Activated naive CD8-positive, alpha-beta T cell treated with anti-CD3 and anti-CD28 coated beads, Interleukin-2, amount 50 U/mL, for 16 hours (primary cell): ENCODE results near the gene TMCO4.

Experiments
- DNase-seq: peaks from one replicate; pipeline ENCODE4 v3.0.0-alpha.2; 2020; ENCODE audit warnings: low read depth, low spot score

Gene TMCO4

GRCh38 chr1:19750101-19750881, 49.4 kb downstream of the TMCO4 start:
- DNase-seq = no peak

- DNase-seq = no peak
Observed at GRCh38 chr1:19749685-19750084, 50.0 kb downstream of the TMCO4 start.

- no peak for DNase-seq
Observed at GRCh38 chr1:19747761-19748160, 52.0 kb downstream of the TMCO4 start.

GRCh38 chr1:19744886-19745285, 54.8 kb downstream of the TMCO4 start:
- no peak for DNase-seq

- no peak for DNase-seq
Observed at GRCh38 chr1:19744335-19744743, 55.4 kb downstream of the TMCO4 start.

- no peak for DNase-seq
Observed at GRCh38 chr1:19743793-19744192, 55.9 kb downstream of the TMCO4 start.

- DNase-seq = no peak
Observed at GRCh38 chr1:19743180-19743579, 56.5 kb downstream of the TMCO4 start.

- DNase-seq = no peak
Observed at GRCh38 chr1:19739628-19740027, 60.1 kb downstream of the TMCO4 start.

- no peak for DNase-seq
Observed at GRCh38 chr1:19738669-19739068, 61.0 kb downstream of the TMCO4 start.

- no peak for DNase-seq
Observed at GRCh38 chr1:19738076-19738475, 61.6 kb downstream of the TMCO4 start.

- no peak for DNase-seq
Observed at GRCh38 chr1:19737104-19737825, 62.5 kb downstream of the TMCO4 start.

GRCh38 chr1:19735440-19736127, 64.1 kb downstream of the TMCO4 start:
- no peak for DNase-seq

- DNase-seq = no peak
Observed at GRCh38 chr1:19734472-19734999, 65.2 kb downstream of the TMCO4 start.

GRCh38 chr1:19734056-19734455, 65.7 kb downstream of the TMCO4 start:
- no peak for DNase-seq

GRCh38 chr1:19733615-19734014, 66.1 kb downstream of the TMCO4 start:
- DNase-seq = no peak

GRCh38 chr1:19731311-19731821, 68.3 kb downstream of the TMCO4 start:
- DNase-seq = no peak

GRCh38 chr1:19730793-19731192, 68.9 kb downstream of the TMCO4 start:
- DNase-seq = no peak

- no peak for DNase-seq
Observed at GRCh38 chr1:19730232-19730631, 69.5 kb downstream of the TMCO4 start.

GRCh38 chr1:19728413-19729145, 71.1 kb downstream of the TMCO4 start:
- no peak for DNase-seq

- DNase-seq = no peak
Observed at GRCh38 chr1:19725606-19726005, 74.1 kb downstream of the TMCO4 start.

GRCh38 chr1:19723874-19724273, 75.8 kb downstream of the TMCO4 start:
- no peak for DNase-seq
